Epidermal melanocyte (primary cell): Measurements from ENCODE around the gene TNNT2.
A peak's percentile ranks its signal among the peaks of the same experiment; 100 is the strongest.

ENCODE experiments used
- DNase-seq: peaks from one replicate; pipeline ENCODE4 v3.0.0; 2011; ENCODE audit warnings: low spot score; ENCODE audit not compliant: insufficient read length

The TNNT2 gene

GRCh38 chr1:201316556-201316955 lies 60.9 kb downstream of the TNNT2 start:
- DNase-seq = no peak

- DNase-seq = no peak
These were observed 64.4 kb downstream of the TNNT2 start for GRCh38 chr1:201313086-201313485.

- no peak for DNase-seq
These were observed 65.2 kb downstream of the TNNT2 start for GRCh38 chr1:201312298-201312697.

GRCh38 chr1:201311356-201312011 lies 66.0 kb downstream of the TNNT2 start:
- DNase-seq = no peak

GRCh38 chr1:201310986-201311355 lies 66.5 kb downstream of the TNNT2 start:
- peak; percentile 33 for DNase-seq

- DNase-seq = no peak
These were observed 67.1 kb downstream of the TNNT2 start for GRCh38 chr1:201310251-201310985.

- no peak for DNase-seq
These were observed 68.1 kb downstream of the TNNT2 start for GRCh38 chr1:201309416-201309815.
